GM10266 (cell line): ENCODE results near the gene ZBTB46.

ENCODE experiments used
- DNase-seq: peaks from one replicate; pipeline ENCODE4 v3.0.0; 2012; ENCODE audit errors: extremely low spot score
- TF ChIP-seq, protein P1 (sequence below): IDR thresholded peaks from 2 replicates; pipeline ENCODE4 v1.5.1; 2012; ENCODE audit warnings: mild to moderate bottlenecking, low read depth; ENCODE audit not compliant: control insufficient read depth, insufficient read depth; ENCODE audit errors: missing control alignments

The ZBTB46 gene

DNA sequence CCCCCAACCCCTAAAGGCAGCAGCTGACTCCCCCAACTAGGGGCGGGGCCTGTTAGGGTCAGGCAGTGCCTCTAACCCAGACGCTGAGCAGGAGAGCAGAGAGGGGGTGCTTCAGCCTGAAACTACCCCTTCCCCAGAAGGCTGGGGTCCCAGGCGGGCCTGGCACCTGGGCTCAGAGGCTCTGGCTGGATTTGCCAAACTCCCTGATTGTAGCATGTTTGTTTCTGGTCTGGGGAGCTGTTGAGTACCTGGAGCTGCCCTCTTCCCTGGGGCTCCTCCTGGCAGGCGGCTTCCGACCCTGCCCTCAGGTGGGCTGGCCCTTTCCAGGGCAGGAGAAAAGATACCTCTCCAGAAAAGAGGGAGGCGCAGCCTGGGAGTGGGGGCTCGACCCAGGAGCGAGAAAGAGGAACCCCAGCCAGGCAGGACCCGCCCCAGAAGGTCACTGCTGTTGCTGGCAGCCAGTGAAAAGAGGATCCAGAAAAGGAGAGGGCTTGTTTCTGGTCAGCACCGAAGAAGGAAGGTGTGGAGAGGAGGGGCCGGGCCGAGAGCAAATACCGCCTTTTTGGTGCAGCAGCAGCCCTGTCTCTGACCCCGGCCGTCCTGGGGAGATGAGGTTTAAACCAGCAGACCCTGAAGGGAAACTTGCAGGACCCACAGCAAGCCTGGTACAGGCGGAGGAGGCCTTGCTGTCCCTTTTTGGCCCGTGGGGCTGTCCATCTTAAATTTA is 29.4 kb upstream of the ZBTB46 start:
- TF ChIP-seq, protein P1, sequence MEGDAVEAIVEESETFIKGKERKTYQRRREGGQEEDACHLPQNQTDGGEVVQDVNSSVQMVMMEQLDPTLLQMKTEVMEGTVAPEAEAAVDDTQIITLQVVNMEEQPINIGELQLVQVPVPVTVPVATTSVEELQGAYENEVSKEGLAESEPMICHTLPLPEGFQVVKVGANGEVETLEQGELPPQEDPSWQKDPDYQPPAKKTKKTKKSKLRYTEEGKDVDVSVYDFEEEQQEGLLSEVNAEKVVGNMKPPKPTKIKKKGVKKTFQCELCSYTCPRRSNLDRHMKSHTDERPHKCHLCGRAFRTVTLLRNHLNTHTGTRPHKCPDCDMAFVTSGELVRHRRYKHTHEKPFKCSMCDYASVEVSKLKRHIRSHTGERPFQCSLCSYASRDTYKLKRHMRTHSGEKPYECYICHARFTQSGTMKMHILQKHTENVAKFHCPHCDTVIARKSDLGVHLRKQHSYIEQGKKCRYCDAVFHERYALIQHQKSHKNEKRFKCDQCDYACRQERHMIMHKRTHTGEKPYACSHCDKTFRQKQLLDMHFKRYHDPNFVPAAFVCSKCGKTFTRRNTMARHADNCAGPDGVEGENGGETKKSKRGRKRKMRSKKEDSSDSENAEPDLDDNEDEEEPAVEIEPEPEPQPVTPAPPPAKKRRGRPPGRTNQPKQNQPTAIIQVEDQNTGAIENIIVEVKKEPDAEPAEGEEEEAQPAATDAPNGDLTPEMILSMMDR, result no peak
- no peak for DNase-seq

DNA sequence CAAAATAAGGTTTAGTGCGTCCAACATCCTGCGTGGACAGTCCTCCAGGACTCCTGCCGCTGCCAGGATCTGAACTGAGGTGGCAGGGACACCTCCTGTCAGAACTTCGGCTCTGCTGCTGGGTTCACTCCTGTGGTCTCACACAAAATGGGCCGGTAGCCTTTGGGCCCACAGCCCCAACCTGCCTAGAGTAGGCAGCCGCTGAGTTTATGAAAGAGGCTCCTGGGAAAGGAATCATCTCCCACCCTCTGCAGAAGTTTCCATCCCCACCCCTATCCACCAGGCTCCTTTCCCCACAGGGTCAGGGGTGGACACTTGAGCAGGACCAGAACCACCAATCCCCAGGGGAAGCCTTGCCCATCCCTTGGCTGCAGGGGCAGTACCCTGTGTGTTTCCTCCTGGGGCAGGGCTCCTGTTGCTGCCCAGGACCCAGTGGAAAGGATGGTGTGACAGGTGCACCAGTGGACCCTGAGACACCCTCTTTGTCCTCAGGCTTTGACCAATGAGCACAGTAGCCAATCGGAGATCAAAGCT is 28.2 kb upstream of the ZBTB46 start:
- no peak for DNase-seq

DNA sequence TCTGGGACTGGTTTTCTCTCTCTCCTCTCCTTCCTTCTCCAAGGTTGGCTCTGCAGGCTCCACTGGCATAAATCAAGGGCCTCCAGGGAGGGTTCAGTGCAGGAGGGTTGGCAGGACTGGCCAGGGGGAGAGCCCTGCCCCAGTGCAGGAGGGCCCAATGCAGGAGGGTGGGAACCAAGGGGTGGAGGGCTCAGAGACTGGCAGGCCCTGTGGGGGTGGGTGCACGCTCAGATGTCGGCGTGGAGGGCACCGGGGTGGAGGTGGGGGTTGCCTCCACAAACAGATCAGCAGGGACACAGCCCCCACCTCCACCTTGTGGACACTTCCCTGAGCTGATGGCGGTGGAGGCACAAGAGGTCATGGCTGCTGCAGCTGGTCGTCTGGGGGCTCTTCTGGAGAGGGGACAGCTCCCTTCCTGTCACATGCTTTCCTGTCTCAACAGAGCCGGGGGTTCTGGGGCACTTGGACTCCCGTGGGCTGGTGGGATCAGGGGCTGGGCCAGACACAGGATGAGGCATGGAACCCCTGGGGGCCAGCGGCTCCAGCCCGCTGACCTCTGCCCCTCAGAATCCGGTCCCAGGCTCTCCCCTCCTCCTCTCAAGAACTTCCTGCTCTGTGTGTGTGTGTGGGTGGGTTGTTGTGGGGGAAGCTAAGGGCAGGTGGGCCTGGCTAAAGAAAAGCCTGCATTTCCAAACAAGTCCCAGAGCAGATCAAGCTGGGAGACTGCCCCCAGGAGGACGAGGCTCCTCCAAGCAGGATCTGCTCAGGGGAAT is 27.5 kb upstream of the ZBTB46 start:
- TF ChIP-seq, protein P1, result peak; percentile 30
- DNase-seq, result peak; percentile 75

More for the DNA sequence above, 28.2 kb upstream of the ZBTB46 start:
- TF ChIP-seq, protein P1, result no peak

DNA sequence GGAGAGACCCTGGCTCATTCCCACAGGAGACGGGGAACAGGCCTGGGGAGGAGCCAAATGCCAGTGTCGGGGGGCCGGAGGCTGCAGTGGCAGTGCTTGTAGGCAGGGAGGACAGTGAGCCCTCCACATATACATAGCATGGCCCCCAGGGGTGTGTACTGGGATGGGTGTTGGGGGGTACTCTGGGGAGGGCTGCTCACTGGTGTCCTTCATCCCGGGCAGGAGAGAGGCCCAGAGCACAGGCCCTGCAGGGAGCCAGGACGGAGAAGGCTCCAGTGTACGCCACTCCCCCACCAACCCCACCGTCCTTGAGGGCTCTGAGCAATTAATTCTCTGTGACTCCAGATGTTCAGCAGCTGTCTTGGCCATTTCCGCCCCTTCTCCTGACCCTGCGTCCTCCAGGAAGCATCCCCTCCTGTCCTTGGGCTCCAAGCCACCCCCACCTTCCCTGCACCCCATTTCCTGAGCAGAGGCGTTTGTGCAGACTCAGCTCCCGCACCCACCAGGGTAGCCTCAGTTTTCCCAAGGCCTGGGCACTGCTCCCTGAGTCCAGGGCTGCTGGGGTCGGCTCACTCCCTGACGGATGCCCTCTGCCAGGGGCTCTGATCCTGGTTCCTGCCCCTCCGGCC is 26.8 kb upstream of the ZBTB46 start:
- no peak for DNase-seq
- TF ChIP-seq, protein P1, result no peak

DNA sequence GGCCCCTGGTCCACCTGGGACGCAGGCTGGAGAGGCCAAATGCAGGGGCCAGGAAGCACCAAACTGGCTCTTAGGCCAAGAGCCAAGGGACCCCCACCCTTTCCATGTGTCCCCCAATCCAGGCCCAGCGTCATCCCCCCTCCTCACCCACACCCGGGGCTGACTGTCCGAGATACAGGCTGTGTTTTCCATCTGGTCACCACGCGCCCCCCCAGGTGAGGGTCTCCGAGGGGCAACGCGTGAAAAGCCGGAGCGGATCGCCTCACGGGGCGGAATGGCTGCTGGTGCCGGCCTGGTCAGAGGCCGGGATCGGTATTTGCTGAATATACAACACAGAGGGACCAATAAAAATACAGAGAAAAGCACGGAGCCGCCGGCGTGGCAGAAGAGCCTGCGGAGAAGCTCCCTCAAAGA is 25.0 kb upstream of the ZBTB46 start:
- TF ChIP-seq, protein P1, result no peak

DNA sequence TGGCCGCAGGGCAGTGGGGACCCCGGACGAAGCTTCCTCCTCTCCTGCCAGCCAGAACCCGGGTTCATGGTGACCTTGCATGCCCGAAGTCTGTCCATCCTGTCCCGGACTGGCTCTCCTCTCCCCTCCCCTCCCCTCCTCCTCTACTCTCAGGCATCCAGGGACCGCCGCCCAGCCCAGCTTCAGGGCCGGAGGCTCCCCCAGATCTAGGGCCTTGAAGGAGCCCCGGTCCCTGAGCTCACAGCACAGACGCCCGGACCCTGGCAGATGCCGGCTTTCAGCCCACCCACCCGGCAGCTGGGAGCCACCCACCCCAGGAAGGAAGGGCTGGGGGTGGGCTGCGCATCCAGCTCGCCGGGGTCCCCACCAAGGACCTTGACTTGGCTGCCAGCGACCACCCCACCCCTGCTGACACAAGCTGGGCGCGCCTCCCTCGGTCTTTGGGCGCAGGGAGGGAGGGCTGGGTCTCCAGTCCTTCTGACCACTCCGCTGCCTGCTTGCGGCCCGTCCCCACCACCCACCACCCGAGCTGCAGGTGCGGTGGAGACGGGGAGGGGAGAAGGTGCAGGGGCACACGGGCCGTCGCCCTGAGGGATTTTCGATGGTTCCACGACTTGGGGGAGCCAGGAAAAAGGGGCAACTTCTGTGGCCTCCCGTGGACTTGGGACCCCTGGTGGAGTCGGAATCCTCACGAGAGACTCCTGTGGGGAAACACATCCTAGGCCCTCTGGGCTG is 24.5 kb upstream of the ZBTB46 start:
- TF ChIP-seq, protein P1, result no peak
- DNase-seq, result peak; percentile 26

More for the DNA sequence above, 25.0 kb upstream of the ZBTB46 start:
- no peak for DNase-seq
